Subcutaneous abdominal adipose tissue (tissue), 5 donors: ENCODE results near the gene CRYM.
A peak's percentile ranks its signal among the peaks of the same experiment; 100 is the strongest.
"Not testable (repeated sequence)": the region's sequence is repeated elsewhere in the genome, so short reads cannot be mapped to it uniquely, and the experiment has no call there.

Source experiments
- H3K27ac ChIP-seq: one replicate; pipeline ENCODE4 v1.7.0; 2013; ENCODE audit warnings: low read depth, mild to moderate bottlenecking, inconsistent platforms, low read length, moderate library complexity
- H3K27me3 ChIP-seq, 5 donors: one replicate each; pipeline ENCODE4 v1.7.0; 2013; ENCODE audit warnings: low read length in 5 of 5, inconsistent platforms in 1 of 5; ENCODE audit not compliant: control insufficient read depth in 5 of 5, insufficient read depth in 4 of 5
- H3K36me3 ChIP-seq, 5 donors: one replicate each; pipeline ENCODE4 v1.7.0; 2013; ENCODE audit warnings: low read length in 5 of 5; ENCODE audit not compliant: control insufficient read depth in 5 of 5, insufficient read depth in 5 of 5
- H3K4me1 ChIP-seq, 5 donors: one replicate each; pipeline ENCODE4 v1.7.0; 2013; ENCODE audit warnings: low read length in 5 of 5, mild to moderate bottlenecking in 3 of 5, moderate library complexity in 1 of 5; ENCODE audit not compliant: control insufficient read depth in 5 of 5, insufficient read depth in 5 of 5
- H3K4me3 ChIP-seq, 5 donors: one replicate each; pipeline ENCODE4 v1.7.0; 2013; ENCODE audit warnings: low read length in 5 of 5, low read depth in 1 of 5
- H3K9ac ChIP-seq, 5 donors: one replicate each; pipeline ENCODE4 v1.7.0; 2013; ENCODE audit warnings: low read length in 5 of 5, mild to moderate bottlenecking in 4 of 5, moderate library complexity in 3 of 5
- H3K9me3 ChIP-seq, 5 donors: one replicate each; pipeline ENCODE4 v1.7.0; 2013; ENCODE audit warnings: low read length in 5 of 5; ENCODE audit not compliant: control insufficient read depth in 5 of 5
- donor health status: healthy.
- donor health status: healthy.
- donor health status: healthy.
- donor health status: healthy.
- donor health status: healthy.

The CRYM gene

GRCh38 chr16:21281698-21282389 is 3.8 kb upstream of the CRYM start:
- Histone ChIP-seq H3K4me3 (no peak overlapping the region), H3K9me3 (peaks cover 0 to 4% (median 0%) of the 10 kb centered on the region in 5 donors), H3K27ac (no peak overlapping the region), H3K36me3 (no peaks in the 10 kb centered on the region), H3K4me1 (peaks cover 0 to 15% (median 11%) of the 10 kb centered on the region in 5 donors), H3K9ac (no peak overlapping the region), H3K27me3 (peaks cover 15 to 31% (median 24%) of the 10 kb centered on the region in 5 donors)

- Histone ChIP-seq H3K4me3 (no peak overlapping the region), H3K27ac (no peak overlapping the region), H3K9ac (no peak overlapping the region), H3K4me1 (peaks cover 0 to 15% (median 11%) of the 10 kb centered on the region in 5 donors), H3K36me3 (no peaks in the 10 kb centered on the region), H3K9me3 (peaks cover 0 to 3% (median 0%) of the 10 kb centered on the region in 5 donors), H3K27me3 (peaks cover 16 to 33% (median 26%) of the 10 kb centered on the region in 5 donors)
Observed at GRCh38 chr16:21279501-21279900, 1.4 kb upstream of the CRYM start.

GRCh38 chr16:21277045-21277926 is 804 bp downstream of the CRYM start:
- Histone ChIP-seq H3K4me3 (peak overlapping the region in 2 of 5 donors; percentile 50 to 56), H3K9me3 (no peaks in the 10 kb centered on the region), H3K9ac (peak overlapping the region in 1 of 5 donors; percentile 38), H3K27ac (no peak overlapping the region), H3K4me1 (peaks cover 0 to 10% (median 9%) of the 10 kb centered on the region in 5 donors), H3K36me3 (no peaks in the 10 kb centered on the region), H3K27me3 (peaks cover 16 to 26% (median 23%) of the 10 kb centered on the region in 5 donors)

GRCh38 chr16:21276090-21276489 is 2.0 kb downstream of the CRYM start:
- Histone ChIP-seq H3K27ac (no peak overlapping the region), H3K9me3 (no peaks in the 10 kb centered on the region), H3K27me3 (peaks cover 16 to 26% (median 22%) of the 10 kb centered on the region in 5 donors), H3K4me1 (peaks cover 0 to 10% (median 9%) of the 10 kb centered on the region in 5 donors), H3K36me3 (no peaks in the 10 kb centered on the region), H3K9ac (no peak overlapping the region), H3K4me3 (no peak overlapping the region)

GRCh38 chr16:21275529-21275928 is 2.6 kb downstream of the CRYM start:
- Histone ChIP-seq H3K27ac (no peak overlapping the region), H3K27me3 (peaks cover 16 to 26% (median 22%) of the 10 kb centered on the region in 5 donors), H3K4me1 (peaks cover 0 to 10% (median 9%) of the 10 kb centered on the region in 5 donors), H3K36me3 (no peaks in the 10 kb centered on the region), H3K4me3 (no peak overlapping the region), H3K9me3 (no peaks in the 10 kb centered on the region), H3K9ac (no peak overlapping the region)

GRCh38 chr16:21274172-21274726 is 3.8 kb downstream of the CRYM start:
- Histone ChIP-seq H3K27me3 (peaks cover 15 to 26% (median 22%) of the 10 kb centered on the region in 5 donors), H3K36me3 (no peaks in the 10 kb centered on the region), H3K4me3 (no peak overlapping the region), H3K27ac (no peak overlapping the region), H3K9ac (no peak overlapping the region), H3K4me1 (peaks cover 0 to 10% (median 9%) of the 10 kb centered on the region in 5 donors), H3K9me3 (no peaks in the 10 kb centered on the region)

- H3K27ac ChIP-seq, H3K4me3 ChIP-seq, H3K9me3 ChIP-seq, H3K36me3 ChIP-seq, H3K9ac ChIP-seq, H3K4me1 ChIP-seq: not testable (repeated sequence)
- H3K27me3 ChIP-seq, result peaks cover 10 to 20% (median 16%) of the 10 kb centered on the region in 5 donors
Observed at GRCh38 chr16:21272763-21273162, 5.3 kb downstream of the CRYM start.

GRCh38 chr16:21272253-21272652 is 5.8 kb downstream of the CRYM start:
- H3K4me3 ChIP-seq, result no peak overlapping the region
- no peak overlapping the region for H3K9ac ChIP-seq
- H3K36me3 ChIP-seq, result no peaks in the 10 kb centered on the region
- H3K27me3 ChIP-seq, result peaks cover 5 to 15% (median 11%) of the 10 kb centered on the region in 5 donors
- no peak overlapping the region for H3K27ac ChIP-seq
- no peaks in the 10 kb centered on the region for H3K9me3 ChIP-seq
- H3K4me1 ChIP-seq, result no peaks in the 10 kb centered on the region

- Histone ChIP-seq H3K4me1 (no peaks in the 10 kb centered on the region), H3K27me3 (peaks cover 0 to 2% (median 0%) of the 10 kb centered on the region in 5 donors), H3K9me3 (no peaks in the 10 kb centered on the region), H3K27ac (no peak overlapping the region), H3K4me3 (no peak overlapping the region), H3K36me3 (no peaks in the 10 kb centered on the region), H3K9ac (no peak overlapping the region)
Observed at GRCh38 chr16:21268236-21268635, 9.9 kb downstream of the CRYM start.

GRCh38 chr16:21267298-21267697 is 10.8 kb downstream of the CRYM start:
- Histone ChIP-seq H3K4me3 (no peak overlapping the region), H3K27me3 (peaks cover 0 to 2% (median 0%) of the 10 kb centered on the region in 5 donors), H3K4me1 (no peaks in the 10 kb centered on the region), H3K27ac (no peak overlapping the region), H3K9me3 (no peaks in the 10 kb centered on the region), H3K36me3 (no peaks in the 10 kb centered on the region), H3K9ac (no peak overlapping the region)
